KBM-7 (cell line): ENCODE data around the gene DSTN.

Experiments
- DNase-seq: peaks from one replicate; pipeline ENCODE4 v3.0.0-alpha.2; 2015
- in situ Hi-C: fragments of 300-500 bp; cut with MboI; formaldehyde crosslinking; loops from 2 replicates; pipeline ENCODE4 v1.14.3; 2020; ENCODE audit warnings: low sequenced_read_pairs, low pct_unique_long_range_greater_than_20kb, mixed read lengths

The DSTN gene

DNA sequence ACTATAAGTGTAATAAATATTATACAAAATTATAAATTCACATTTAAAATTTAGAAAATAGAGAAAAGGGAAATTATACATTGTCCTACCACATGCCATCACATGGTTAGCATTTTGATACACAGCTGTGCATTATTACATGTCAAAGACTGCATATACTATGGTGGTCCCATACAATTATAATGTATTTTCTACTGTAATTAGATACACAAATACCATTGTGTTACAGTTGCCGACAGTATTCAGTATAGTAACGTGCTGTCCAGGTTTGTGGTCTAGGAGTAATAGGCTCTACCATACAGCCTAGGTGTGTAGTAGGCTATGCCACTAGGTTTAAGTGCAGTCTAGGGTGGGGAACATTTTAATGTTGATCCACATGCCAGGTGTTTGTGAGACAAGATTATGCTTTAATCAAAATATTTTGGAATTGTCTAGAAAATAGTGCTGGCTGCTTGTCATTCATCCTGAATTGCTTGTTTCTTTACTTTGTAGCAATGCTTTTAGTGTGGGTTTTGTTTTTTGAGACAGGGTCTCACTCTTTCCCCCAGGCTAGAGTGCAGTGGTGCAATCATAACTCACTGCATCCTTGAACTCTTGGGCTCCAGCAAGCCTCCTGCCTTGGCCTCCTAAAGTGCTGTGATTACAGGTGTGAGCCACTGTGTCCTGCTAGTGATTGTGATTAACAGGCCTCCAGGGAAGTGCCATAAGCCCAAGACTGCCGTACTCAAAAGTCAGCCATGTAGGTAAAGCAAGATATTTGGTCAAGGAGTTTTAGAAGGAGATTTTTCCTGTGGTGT is 39.0 kb downstream of the DSTN start:
- DNase-seq = no peak
- in situ Hi-C loops = no loop called here

DNA sequence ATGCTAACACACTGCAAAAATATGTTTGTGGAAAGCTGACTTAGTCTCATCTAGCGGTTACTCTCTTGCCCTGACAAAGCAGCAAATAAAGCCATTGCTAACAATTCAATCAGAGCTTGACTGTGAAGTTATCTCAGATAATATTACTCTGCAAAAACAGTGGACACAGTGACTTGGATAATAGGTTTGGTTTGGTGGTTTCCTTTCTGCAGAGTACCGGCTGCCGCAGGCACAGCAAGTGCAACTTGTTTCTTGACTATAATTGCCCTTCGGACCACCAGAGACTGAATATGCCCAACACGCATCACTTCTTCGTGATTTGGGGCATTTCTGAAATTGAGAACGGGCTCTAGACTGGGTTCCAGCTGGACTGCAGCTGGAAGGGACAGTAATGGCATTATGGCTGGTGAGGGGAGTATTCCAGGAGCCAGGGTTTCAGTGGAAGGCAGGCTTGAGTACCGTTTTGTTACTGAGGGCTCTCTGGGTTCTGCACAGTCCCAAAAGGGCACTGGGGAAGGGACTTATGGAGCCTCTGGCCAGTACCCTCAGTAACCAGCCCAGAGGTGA is 40.0 kb downstream of the DSTN start:
- DNase-seq = no peak
- in situ Hi-C loops = no loop called here

DNA sequence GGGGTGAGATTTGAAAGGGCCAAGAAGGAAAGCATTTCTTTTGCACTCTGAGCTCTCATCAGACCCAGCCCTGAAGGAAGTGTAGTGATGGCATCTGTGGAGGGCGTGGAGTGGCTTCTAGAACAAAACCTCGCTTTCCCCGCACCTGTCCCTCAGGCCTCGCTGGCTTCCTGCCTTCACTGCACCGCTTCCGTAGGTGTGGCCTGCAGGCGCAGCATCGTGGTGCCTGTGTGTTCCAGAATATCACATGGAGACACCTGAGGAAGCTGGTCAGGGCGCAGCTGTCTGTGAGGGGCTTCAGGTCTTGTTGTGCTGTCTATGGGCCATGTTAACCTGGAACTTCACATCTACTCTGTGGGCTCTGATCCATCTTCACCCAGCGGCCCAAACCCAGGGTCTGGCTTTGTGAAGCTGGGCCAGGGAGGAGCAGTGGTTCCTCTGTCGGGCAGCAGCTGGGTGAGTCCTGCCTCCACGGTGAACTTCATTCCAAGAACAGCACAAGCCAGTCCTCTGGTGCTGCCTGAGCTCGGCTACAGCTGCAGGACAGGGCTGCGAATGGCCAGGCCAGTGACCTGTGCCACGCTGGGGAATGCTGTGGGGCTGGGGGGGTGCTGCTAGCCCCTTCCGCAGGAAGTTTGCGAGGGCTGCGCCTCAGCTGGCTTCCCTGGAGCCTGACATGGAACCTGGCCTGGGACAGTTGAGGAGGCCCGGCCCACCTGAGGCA is 40.9 kb downstream of the DSTN start:
- DNase-seq = no peak
- in situ Hi-C loops = no loop called here

DNA sequence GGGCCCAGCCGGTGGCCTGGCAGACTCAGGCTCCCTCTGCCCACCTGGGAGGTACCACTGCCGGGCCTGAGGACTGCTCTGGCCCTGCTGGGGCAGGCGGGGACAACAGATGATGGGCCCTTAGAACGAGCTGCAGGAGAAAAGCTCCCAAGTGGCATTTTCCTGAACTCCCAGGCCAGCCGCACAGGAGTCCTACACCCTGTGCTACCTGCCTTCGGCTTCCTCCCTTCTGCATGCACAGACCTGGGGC is 41.3 kb downstream of the DSTN start:
- in situ Hi-C loops = no loop called here
- no peak for DNase-seq

DNA sequence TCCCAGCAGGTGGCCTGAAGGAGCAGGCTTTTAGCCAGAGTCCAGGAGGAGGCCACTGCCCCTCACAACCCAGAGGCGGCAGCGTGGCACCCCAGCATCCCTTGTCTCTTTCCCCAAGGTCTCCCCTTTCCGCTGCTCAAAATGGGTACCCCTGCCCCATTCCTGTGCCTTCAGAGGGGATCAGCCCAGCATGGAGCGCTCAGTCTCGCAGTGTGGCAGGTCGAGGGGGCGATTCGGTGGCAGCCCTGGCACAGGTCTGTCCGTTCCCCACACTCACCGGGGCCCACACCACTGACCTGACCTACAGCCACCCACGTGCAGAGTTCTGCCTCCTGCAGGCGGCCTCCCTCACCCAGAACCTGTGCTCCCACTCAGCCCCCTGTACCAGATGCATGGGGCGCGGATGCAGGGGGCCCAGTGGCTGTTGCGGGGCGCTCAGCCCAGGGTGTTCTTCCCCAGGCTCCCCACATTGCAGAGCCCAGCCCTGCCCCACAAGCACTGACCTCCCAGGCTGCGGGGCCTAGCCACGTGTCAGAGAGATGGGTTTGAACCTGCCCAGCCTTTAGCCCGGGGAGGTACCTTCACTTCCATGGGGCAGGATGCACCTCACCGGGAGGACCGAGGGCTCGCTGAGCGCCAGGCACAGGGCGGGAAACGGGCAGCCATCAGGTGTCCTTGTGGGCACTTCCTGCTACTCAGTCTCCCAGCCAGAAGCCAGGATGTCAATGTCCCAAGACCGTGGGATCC is 41.8 kb downstream of the DSTN start:
- no peak for DNase-seq
- in situ Hi-C loops = no loop called here

GRCh38 chr20:17612287-17612991 is 42.6 kb downstream of the DSTN start:
- no peak for DNase-seq
- in situ Hi-C loops = no loop called here

GRCh38 chr20:17612992-17613327 is 43.1 kb downstream of the DSTN start:
- in situ Hi-C loops = no loop called here
- no peak for DNase-seq

DNA sequence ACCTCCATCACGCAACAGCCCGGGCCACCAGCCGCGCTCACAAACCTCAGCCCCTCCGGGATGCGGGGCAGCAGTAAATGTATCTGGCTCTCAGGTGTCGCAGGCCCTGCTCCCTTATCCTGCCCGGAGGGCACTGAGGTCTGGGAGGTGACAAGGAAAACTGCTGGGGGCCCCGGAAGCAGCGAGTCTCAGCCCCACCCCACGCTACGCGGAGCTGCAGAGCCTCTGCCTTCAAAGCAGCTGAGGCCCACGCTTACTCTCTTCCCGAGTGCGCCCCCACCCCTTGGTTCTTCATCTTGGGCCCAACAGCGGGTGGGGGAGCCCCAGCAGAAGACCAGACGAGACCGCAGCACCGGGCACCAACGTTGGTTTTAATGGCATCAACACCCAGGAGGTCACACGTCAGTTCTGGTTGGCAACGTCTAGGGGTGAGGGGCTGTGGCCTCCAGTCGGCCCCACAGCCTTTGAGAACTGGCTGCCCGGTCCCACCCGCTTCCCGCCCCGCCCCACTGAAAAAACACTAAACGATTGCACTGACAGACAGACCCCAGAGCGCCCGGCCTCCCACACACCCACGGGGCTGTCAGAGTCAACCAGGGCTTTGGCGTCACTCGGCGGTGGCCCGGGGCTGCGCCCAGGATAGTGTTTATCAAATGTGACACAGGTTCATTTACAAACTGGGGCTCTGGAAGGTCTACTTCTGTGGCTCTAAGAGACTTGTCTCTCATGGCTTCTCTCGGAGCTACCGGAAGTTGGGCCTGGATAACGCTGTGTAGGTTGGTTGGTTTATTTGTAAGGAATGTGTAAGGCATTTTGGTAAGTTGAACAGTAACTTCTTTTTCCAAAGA is 43.7 kb downstream of the DSTN start:
- no peak for DNase-seq
- in situ Hi-C loops = no loop called here

- no peak for DNase-seq
- in situ Hi-C loops = no loop called here
These were observed 44.4 kb downstream of the DSTN start for GRCh38 chr20:17614176-17614811.

GRCh38 chr20:17614812-17615644 is 45.2 kb downstream of the DSTN start:
- no peak for DNase-seq
- in situ Hi-C loops = no loop called here

DNA sequence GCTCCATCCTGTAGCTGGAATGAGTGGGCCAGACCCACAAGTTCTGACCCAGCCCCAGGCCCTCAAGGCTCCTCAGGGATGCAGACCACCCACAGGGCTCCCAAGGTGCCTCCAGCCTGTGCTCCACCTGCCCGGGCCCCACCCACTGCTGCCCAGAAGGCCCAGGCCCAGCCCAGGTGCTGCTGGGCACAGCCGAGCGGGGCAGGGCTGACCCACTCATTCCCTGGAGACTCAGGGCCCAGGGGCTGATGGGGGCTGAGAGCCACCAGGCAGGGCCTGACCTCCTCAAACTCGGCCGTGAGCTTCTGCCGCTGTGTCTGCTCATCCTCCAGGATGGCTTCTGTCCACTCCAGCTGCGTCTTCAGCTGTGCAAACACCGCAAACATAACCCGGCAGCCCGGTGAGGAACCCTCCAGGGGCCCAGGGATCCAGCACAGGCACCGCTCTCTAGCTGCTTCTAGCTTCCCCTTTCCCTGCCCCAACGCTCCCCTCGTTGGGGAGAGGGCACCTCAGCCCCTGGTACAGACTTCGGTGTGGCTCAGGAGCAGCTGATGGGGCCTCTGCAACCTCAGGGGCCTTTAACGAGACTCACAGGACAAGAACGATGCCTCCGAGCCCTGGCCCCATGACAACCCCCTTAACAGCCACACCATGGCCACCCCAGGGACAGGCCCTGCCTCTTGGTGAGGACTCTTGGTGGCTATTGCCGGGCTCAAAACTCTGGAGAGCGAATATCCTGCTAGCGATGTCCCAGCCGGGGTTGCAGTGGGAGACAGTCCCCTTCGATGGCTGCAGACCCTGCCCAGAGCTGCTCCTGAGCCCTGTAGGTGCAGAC is 46.0 kb downstream of the DSTN start:
- in situ Hi-C loops = no loop called here
- no peak for DNase-seq

DNA sequence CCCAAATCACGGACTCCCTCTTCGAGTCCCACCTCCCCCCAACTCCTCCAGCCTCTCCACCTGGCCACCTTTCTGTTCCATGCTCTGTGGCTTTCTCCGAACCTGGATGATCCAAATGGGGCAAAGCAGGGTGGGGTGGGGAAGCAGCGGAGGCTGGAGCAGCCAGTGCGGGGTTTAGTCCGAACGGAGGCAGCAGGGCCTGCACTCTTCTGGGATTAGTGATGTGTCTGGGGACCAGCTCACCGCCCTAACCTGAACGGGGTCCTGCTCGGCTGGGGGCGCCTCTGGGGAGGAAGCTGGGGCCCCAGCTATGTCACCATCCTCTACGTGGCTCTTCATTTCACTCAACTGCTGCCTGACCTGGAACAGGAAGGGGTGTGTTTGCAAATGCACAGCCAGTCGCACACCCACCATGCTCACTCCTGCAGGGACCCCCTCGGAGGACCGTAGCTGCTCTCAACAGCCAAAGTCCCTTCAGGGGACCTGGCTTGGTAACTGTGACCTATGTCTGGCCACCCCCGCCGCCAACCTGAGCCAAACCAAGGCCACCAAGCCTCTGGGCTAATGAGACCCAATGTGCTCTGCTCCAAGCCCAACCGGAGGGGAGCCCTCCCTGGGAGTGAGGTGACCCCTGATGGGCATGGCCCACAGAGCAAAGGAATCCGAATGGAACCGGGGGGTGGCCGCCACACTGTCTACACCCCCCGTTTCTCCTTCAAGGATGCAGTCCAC is 46.8 kb downstream of the DSTN start:
- in situ Hi-C loops = no loop called here
- no peak for DNase-seq

DNA sequence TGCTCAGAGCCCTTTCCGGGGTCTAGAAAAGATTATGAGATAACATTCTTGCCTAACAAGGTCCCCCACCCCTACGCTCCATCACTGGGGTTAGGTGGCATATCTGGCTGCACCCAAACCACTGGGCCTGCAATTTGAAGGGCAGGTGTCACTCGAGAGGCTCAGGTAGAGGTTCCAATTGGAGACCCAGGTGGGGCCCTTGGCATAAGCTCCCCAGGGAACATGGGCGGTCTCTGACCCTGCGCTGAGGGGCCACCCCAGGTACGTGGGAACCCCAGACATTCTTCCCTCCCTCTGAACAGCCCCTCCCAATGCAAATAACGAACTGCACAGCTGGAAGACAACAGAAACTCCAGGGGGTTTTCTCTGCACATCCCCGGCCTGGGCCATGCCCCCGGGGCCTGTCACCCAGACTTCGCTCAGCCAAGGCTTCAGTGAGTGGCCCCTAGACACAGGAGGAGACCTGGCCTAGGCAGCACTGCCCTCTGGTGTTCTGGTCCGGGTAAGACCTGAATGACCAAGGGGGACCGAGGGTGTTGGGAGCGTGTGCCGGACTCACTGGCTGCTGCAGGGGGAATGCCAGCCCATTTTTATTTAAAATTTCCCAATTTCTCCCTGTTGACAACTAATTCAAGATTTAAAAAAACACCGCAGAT is 47.5 kb downstream of the DSTN start:
- peak; percentile 30 for DNase-seq
- in situ Hi-C loops = no loop called here

- no peak for DNase-seq
- in situ Hi-C loops = no loop called here
These were observed 48.2 kb downstream of the DSTN start for GRCh38 chr20:17617868-17618672.

- DNase-seq = no peak
- in situ Hi-C loops = no loop called here
These were observed 48.8 kb downstream of the DSTN start for GRCh38 chr20:17618673-17619013.
